HFF-Myc (cell line): ENCODE results near the gene GRIK5.

ENCODE experiments used
- DNase-seq: peaks from one replicate; pipeline ENCODE4 v3.0.0-alpha.2; 2011; ENCODE audit warnings: low read depth; ENCODE audit errors: extremely low read depth
- H3K4me3 ChIP-seq: replicated peaks from 2 replicates; pipeline ENCODE4 v1.5.1; 2011; ENCODE audit warnings: low read depth, mild to moderate bottlenecking, control low read depth, low read length
- TF ChIP-seq, protein P1 (sequence below): IDR thresholded peaks from 2 replicates; pipeline ENCODE4 v1.5.1; 2012; ENCODE audit warnings: mild to moderate bottlenecking, low read depth, low read length, control low read depth; ENCODE audit errors: missing control alignments

The GRIK5 gene

DNA sequence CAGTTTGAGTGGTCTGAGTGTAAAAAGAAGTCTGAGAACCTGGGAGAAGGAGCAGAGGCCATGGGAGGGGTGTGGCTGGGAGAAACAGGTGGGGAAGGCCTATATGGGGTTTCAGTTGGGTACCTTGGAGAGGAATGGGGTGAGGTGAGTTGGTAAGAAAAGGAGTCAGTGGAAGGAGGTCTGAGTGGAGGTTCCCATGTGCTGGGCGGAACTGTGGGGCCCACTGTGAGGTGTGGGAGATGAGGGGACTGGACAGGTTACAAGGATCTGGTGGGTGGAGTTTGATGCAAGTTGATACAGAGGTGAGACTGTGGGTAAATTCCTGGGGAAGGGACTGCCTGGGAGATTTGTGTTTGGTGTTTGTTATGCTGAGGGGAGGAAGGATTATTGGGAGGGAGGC, 8.1 kb upstream of the GRIK5 start:
- no peak for DNase-seq

DNA sequence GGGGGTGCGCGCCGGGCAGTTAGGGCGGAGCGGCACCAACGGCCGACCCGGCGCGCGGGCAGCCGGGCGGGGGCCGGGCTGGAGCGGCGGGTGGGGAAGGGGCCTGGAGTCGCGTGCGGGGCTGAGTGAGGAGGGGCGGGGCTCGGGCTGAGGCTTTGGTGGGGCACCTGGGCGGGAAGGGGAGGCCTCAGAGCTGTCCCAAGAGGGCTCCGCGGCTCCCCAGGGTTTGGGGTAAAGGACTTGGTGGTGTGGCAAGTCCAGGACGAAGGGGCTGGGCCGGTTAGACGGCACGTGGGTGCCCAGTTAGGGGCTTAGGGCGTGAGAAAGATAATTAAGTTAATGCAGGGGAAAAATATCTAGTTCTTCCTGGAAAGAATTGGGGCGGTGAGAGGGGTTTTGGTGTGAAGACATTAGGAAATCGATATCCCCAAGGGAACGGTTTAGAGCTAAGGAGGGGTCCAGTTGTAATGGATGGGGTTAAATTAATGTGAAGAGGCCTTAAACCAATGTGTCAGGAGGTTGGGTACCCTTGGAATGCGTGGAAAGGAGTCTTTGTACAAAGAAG, 6.5 kb upstream of the GRIK5 start:
- no peak for DNase-seq
- TF ChIP-seq, protein P1, sequence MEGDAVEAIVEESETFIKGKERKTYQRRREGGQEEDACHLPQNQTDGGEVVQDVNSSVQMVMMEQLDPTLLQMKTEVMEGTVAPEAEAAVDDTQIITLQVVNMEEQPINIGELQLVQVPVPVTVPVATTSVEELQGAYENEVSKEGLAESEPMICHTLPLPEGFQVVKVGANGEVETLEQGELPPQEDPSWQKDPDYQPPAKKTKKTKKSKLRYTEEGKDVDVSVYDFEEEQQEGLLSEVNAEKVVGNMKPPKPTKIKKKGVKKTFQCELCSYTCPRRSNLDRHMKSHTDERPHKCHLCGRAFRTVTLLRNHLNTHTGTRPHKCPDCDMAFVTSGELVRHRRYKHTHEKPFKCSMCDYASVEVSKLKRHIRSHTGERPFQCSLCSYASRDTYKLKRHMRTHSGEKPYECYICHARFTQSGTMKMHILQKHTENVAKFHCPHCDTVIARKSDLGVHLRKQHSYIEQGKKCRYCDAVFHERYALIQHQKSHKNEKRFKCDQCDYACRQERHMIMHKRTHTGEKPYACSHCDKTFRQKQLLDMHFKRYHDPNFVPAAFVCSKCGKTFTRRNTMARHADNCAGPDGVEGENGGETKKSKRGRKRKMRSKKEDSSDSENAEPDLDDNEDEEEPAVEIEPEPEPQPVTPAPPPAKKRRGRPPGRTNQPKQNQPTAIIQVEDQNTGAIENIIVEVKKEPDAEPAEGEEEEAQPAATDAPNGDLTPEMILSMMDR: no peak
- H3K4me3 ChIP-seq: peak overlapping the region; percentile 88

More for the DNA sequence above, 8.1 kb upstream of the GRIK5 start:
- TF ChIP-seq, protein P1: no peak
- H3K4me3 ChIP-seq: peak overlapping the region; percentile 88

DNA sequence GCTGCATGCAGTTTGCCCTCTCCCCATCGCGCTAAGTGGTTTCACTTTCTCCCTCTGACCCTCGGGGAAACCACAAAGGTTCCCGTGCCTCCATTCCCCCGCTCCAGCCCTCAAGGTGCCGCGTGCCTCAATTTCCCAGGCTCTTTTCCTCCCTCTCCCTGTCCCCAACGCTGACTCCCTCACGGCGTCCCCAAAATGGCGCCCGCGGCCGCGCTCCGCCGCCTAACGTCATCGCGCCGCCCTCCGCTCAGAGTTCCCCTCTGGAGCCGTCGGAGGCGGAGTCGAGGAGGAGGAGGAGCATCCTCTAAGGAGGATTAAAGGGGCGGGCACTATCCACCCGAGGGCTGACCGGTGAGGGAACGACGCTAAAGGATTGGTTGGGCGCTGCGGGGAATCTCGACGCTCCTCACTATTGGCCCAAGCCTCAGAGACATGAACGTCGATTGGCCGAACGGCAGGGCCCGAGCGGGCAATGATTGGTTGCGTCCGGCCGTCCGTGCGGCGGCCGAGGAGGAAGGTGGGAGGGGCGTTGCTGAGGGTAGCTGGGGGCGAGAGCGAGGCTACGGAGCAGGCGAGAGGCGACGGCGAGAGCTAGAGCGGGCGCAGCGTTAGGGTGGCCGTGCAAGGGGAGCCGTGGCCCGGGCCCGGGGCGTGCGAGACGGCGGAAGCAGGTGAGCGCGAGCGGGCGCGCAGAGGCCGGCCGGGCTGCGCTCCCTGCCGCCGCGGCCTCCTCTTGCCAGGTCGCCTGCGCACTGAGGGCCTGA, 5.8 kb upstream of the GRIK5 start, which contains the start of gene ZNF574:
TSS of gene ZNF574 (plus strand) at position 551 of the 764 bp plus-strand sequence. CDS start 2,441 bp downstream, outside the sequence.
- TF ChIP-seq, protein P1: no peak
- peak within 1 kb of the TSS; percentile 88 for H3K4me3 ChIP-seq
- DNase-seq: peak; percentile 99

DNA sequence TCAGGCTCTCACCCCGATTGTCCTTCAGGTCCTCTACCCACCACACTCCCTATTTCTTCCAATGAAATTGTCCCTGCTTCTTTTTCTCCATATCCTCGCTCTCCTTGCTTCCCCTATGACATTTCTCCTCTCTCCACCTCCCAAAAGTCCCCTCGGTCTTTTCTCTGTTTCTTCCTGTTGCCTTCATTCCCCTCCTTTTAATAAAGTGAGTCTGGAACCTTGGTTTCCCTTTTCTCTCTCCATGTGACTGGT, 5.3 kb upstream of the GRIK5 start:
- no peak for DNase-seq
- TF ChIP-seq, protein P1: no peak
- H3K4me3 ChIP-seq: peak overlapping the region; percentile 88

DNA sequence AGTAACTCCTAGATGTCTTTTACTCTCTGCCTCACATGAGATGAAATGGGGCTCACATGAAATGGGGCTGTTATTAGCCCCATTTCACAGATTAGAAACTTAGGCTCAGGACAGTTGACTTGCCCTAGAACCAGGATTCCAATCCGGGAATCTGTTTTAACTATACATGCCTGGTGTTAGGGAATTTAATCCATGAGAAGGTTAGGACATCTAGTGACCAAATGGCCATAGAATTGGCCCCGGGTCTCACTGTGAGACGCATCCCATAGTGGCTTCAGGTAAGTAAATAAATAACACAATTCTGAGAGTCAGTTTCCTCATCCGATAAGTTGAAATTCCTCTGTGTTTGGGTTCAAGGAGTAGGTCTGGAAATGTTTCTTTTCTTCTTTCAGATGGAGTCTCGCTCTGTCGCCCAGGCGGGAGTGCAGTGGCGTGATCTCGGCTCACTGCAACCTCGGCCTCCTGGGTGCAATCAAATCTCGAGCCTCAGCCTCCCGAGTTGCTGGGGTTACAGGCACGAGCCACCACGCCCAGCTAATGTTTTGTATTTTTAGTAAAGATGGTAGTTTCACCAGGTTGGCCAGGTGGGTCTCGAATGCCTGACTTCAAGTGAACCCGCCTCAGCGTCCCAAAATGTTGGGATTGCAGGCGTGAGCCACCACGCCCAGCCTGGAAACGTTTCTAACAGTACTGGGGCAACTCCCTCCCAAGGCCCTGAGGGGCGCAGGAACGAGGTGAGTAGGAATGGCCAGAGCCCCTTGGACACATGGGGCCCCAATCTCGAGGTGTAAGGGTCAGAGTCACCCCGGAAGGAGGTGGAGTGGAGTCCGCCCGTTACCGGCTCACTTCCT, 4.7 kb upstream of the GRIK5 start:
- no peak for DNase-seq
- H3K4me3 ChIP-seq: peak overlapping the region; percentile 88
- TF ChIP-seq, protein P1: no peak

DNA sequence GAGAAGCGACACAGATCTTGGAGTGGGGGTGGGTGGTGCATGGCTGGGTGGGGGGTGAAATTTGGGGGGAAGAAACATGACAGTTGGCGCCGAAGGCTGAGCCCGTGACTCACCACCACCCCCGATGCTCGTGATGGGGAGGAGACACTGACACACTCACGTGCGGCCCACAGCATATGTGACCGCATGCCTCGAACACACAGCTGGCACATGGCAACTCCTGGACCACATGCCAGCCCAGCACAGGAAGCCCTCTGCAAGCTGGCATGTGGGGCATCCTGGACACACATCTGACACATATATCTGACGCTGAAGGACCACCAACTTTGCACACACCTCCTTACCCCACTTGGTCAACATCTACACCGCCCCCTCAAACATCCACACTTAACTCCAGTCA, 1.2 kb upstream of the GRIK5 start:
- TF ChIP-seq, protein P1: no peak
- DNase-seq: no peak
- H3K4me3 ChIP-seq: no peak overlapping the region
